ENCODE measurements around the gene KRTCAP3. TPM values are rescaled to one million over a fixed set of nuclear protein-coding genes. Genes with fewer than 3 reads are reported as not detected.

KRTCAP3 gene
- total and polyA plus RNA-seq, 9 of the 15 experiments (the other 6 are each of a cell fraction or from before 2014, with no cell fraction given): 0.24 to 1.4 (median 0.73) TPM

DNA sequence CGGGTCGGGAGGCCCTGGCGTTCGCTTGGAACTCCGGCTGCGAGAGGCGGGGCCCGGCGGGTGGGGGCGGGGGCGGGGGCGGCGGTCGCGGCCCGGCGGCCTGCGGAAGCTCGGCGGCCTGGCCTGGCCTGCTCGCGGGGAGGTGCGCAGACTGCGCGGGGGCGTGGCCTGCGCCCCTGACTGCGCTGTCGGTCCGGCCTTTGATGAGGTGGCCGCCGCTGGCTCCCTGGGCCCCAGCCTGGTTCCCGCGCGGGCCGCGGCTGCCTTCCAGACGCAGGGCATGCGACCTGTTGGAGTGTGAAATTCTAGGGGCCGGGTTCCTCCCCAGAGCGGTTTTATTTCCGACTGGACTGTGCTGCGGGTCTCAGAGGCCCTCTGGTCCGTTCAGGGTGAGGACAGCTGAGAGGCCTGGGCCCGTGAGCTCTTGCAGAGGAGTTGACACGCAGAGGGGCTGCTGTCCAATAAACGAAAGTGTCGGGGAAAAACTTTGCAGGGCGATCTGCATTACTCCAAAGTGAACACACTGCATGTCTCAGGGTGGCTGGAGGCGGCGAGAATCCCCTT lies 13.1 kb upstream of the KRTCAP3 start (continued):
- TF ChIP-seq CREB3L1 (IDR thresholded peaks at IDR 0.05; ENCODE audit: borderline replicate concordance, low read depth) (peak; percentile 89), KAT7 (CRISPR knock-in tag; IDR thresholded peaks at IDR 0.05; ENCODE audit: borderline replicate concordance) (no peak), ZBED1 (IDR thresholded peaks at IDR 0.05) (peak; percentile 18; the same call in 1 of the 2 replicates), MTA3 (IDR thresholded peaks at IDR 0.05; ENCODE audit: borderline replicate concordance) (no peak), ARID1B (IDR thresholded peaks at IDR 0.05) (no peak), CHCHD3 (CRISPR knock-in tag; IDR thresholded peaks at IDR 0.05) (no peak), E2F1 (CRISPR knock-in tag; IDR thresholded peaks at IDR 0.05) (no peak), RNF2 (IDR thresholded peaks at IDR 0.05) (0 out of 2 replicates have a peak, but pooled peaks have one; percentile 36), NFE2L1 (tag; IDR thresholded peaks at IDR 0.05; ENCODE audit: borderline replicate concordance, low read depth) (no peak), ELF1 (tag; IDR thresholded peaks at IDR 0.05) (no peak; the same call in 1 of the 2 replicates), REST (IDR thresholded peaks at IDR 0.05; ENCODE audit: borderline replicate concordance) (peak; percentile 44), REST (CRISPR knock-in tag; IDR thresholded peaks at IDR 0.05; ENCODE audit: low read depth) (no peak), MIER1 (IDR thresholded peaks at IDR 0.05; ENCODE audit: low read depth) (no peak), MYC (IDR thresholded peaks at IDR 0.05; ENCODE audit: low read depth, low read length) (peak; percentile 21; the same call in 1 of the 2 replicates), MYC (CRISPR knock-in tag; IDR thresholded peaks at IDR 0.05; ENCODE audit: borderline replicate concordance, low read depth) (no peak), FOXJ2 (tag; IDR thresholded peaks at IDR 0.05) (no peak), SP1 (CRISPR knock-in tag; IDR thresholded peaks at IDR 0.05) (0 out of 2 replicates have a peak, but pooled peaks have one; percentile 4), KDM2B (CRISPR knock-in tag; IDR thresholded peaks at IDR 0.05) (0 out of 2 replicates have a peak, but pooled peaks have one; percentile 67), BHLHE40 (IDR thresholded peaks at IDR 0.05; ENCODE audit: low read length) (no peak), GABPA (tag; conservative IDR thresholded peaks at IDR 0.05; ENCODE audit: low read depth) (no peak)
